ENCODE data around the gene KLHL29.
"Not testable (repeated sequence)": the region's sequence is repeated elsewhere in the genome, so short reads cannot be mapped to it uniquely, and the experiment has no call there.

The KLHL29 gene

DNA sequence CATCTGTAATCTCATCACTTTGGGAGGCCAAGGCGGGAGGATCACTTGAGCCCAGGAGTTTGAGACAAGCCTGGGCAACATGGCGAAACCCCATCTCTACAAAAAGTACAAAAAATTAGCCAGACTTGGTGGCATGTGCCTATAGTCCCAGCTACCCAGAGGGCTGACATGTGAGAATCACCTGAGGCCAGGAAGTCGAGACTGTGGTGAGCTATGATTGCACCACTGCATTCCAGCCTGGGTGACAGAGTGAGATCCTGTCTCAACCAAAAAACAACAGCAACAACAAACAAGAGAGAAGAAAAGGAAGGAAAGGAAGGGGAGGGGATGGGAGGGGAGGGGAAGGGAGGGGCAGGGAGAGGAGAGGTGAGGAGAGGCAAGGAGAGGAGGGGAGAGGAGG is 338.1 kb downstream of the KLHL29 start:
- H3K4me1 ChIP-seq (ENCODE audit: control insufficient read depth in 2 of 2, insufficient read depth in 1 of 2, low read depth in 1 of 2, low read length in 2 of 2); H3K4ac ChIP-seq (ENCODE audit: low read length); H2BK12ac ChIP-seq (ENCODE audit: low read length); H2BK5ac ChIP-seq (ENCODE audit: low read length); H2AK5ac ChIP-seq (ENCODE audit: low read depth, low read length); H3K23ac ChIP-seq (ENCODE audit: low read depth, low read length, poor library complexity); H3K27me3 ChIP-seq (ENCODE audit: control insufficient read depth in 3 of 3, insufficient read depth in 3 of 3, low read depth in 1 of 3, low read length in 3 of 3); H3K4me3 ChIP-seq (ENCODE audit: low read length in 2 of 2); H3K79me1 ChIP-seq (ENCODE audit: low read depth, low read length); H4K8ac ChIP-seq (ENCODE audit: low read depth, low read length); H2BK120ac ChIP-seq (ENCODE audit: low read depth, low read length); H3K18ac ChIP-seq (ENCODE audit: low read length); H3K27ac ChIP-seq (replicated peaks; ENCODE audit: low read length); H4K91ac ChIP-seq (ENCODE audit: low read depth, low read length, poor library complexity); H3K9ac ChIP-seq (ENCODE audit: low read depth, low read length, poor library complexity); DNase-seq (ENCODE audit: low spot score); H2BK15ac ChIP-seq (ENCODE audit: low read length); H3K4me2 ChIP-seq (ENCODE audit: insufficient read depth, low read length, poor library complexity, severe bottlenecking); H2AFZ ChIP-seq (ENCODE audit: low read length); H3K14ac ChIP-seq (ENCODE audit: low read length): not testable (repeated sequence)
- H3K36me3 ChIP-seq (replicated peaks in 1 of 2; ENCODE audit: control insufficient read depth in 2 of 2, insufficient read depth in 2 of 2, low read length in 2 of 2), result peaks cover 5 to 13% of the 10 kb centered on the region in 2 donors
- H3K9me3 ChIP-seq (replicated peaks in 1 of 2; ENCODE audit: control insufficient read depth in 2 of 2, insufficient read depth in 1 of 2, low read depth in 1 of 2, low read length in 2 of 2), result peaks cover 10 to 28% of the 10 kb centered on the region in 2 donors
- no CpG with 5 or more reads among the region's 3 CpGs for WGBS, 2 donors (ENCODE audit: extremely low coverage in 2 of 2, insufficient read length in 2 of 2, insufficient replicate concordance in 1 of 2)

DNA sequence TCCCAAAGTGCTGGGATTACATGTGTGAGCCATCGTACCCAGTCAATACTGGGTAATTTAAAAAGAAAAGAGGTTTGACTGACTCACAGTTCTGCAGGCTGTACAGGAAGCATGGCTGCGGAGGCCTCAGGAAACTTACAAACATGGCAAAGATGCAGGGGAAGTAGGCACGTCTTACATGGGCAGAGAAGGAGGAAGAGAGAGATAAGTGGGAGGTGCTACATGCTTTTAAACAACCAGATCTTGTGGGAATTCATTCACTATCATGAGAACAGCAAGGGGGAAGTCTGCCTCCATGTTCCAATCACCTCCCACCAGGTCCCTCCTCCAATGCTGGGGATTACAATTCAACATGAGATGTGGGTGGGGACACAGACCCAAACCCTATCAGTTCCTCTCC is 349.4 kb downstream of the KLHL29 start:
- no peak overlapping the region for H2BK15ac ChIP-seq (ENCODE audit: low read length)
- no peak overlapping the region for H4K8ac ChIP-seq (ENCODE audit: low read depth, low read length)
- no peaks in the 10 kb centered on the region for H3K4me1 ChIP-seq (ENCODE audit: control insufficient read depth in 2 of 2, insufficient read depth in 1 of 2, low read depth in 1 of 2, low read length in 2 of 2)
- no CpG with 5 or more reads among the region's 3 CpGs for WGBS, 2 donors (ENCODE audit: extremely low coverage in 2 of 2, insufficient read length in 2 of 2, insufficient replicate concordance in 1 of 2)
- H2AK5ac ChIP-seq (ENCODE audit: low read depth, low read length), result no peak overlapping the region
- H3K14ac ChIP-seq (ENCODE audit: low read length), result no peak overlapping the region
- H3K27me3 ChIP-seq (ENCODE audit: control insufficient read depth in 3 of 3, insufficient read depth in 3 of 3, low read depth in 1 of 3, low read length in 3 of 3), result no peaks in the 10 kb centered on the region
- no peak overlapping the region for H3K4ac ChIP-seq (ENCODE audit: low read length)
- H3K9me3 ChIP-seq (replicated peaks in 1 of 2; ENCODE audit: control insufficient read depth in 2 of 2, insufficient read depth in 1 of 2, low read depth in 1 of 2, low read length in 2 of 2), result peaks cover 0 to 5% of the 10 kb centered on the region in 2 donors
- no peak overlapping the region for H3K4me2 ChIP-seq (ENCODE audit: insufficient read depth, low read length, poor library complexity, severe bottlenecking)
- H2BK5ac ChIP-seq (ENCODE audit: low read length), result no peak overlapping the region
- H3K4me3 ChIP-seq (ENCODE audit: low read length in 2 of 2), result no peak overlapping the region
- no peak overlapping the region for H3K23ac ChIP-seq (ENCODE audit: low read depth, low read length, poor library complexity)
- H3K36me3 ChIP-seq (replicated peaks in 1 of 2; ENCODE audit: control insufficient read depth in 2 of 2, insufficient read depth in 2 of 2, low read length in 2 of 2), result peaks cover 3 to 21% of the 10 kb centered on the region in 2 donors
- H3K18ac ChIP-seq (ENCODE audit: low read length), result no peak overlapping the region
- no peak overlapping the region for H2BK12ac ChIP-seq (ENCODE audit: low read length)
- DNase-seq (ENCODE audit: low spot score), result no peak
- no peak overlapping the region for H3K27ac ChIP-seq (replicated peaks; ENCODE audit: low read length)
- H3K79me1 ChIP-seq (ENCODE audit: low read depth, low read length), result no peaks in the 10 kb centered on the region
- H3K9ac ChIP-seq (ENCODE audit: low read depth, low read length, poor library complexity), result no peak overlapping the region
- no peak overlapping the region for H2AFZ ChIP-seq (ENCODE audit: low read length)
- no peak overlapping the region for H4K91ac ChIP-seq (ENCODE audit: low read depth, low read length, poor library complexity)
- H2BK120ac ChIP-seq (ENCODE audit: low read depth, low read length), result no peak overlapping the region

DNA sequence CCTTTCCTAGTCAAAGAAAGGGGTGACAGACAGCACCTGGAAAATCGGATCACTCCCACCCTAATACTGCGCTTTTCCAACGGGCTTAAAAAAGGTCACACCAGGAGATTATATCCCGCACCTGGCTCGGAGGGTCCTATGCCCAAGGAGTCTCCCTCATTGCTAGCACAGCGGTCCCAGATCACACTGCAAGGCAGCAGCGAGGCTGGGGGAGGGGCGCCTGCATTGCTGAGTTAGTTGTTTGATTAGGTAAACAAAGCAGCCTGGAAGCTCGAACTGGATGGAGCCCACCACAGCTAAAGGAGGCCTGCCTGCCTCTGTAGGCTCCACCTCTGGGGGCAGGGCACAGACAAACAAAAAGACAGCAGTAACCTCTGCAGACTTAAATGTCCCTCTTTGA is 351.8 kb downstream of the KLHL29 start:
- not testable (repeated sequence) for H2BK5ac ChIP-seq (ENCODE audit: low read length); H3K4ac ChIP-seq (ENCODE audit: low read length); H3K79me1 ChIP-seq (ENCODE audit: low read depth, low read length); DNase-seq (ENCODE audit: low spot score); H4K8ac ChIP-seq (ENCODE audit: low read depth, low read length); H2AK5ac ChIP-seq (ENCODE audit: low read depth, low read length); H4K91ac ChIP-seq (ENCODE audit: low read depth, low read length, poor library complexity); H3K9me3 ChIP-seq (replicated peaks in 1 of 2; ENCODE audit: control insufficient read depth in 2 of 2, insufficient read depth in 1 of 2, low read depth in 1 of 2, low read length in 2 of 2); H3K4me3 ChIP-seq (ENCODE audit: low read length in 2 of 2); H3K18ac ChIP-seq (ENCODE audit: low read length); H3K23ac ChIP-seq (ENCODE audit: low read depth, low read length, poor library complexity); H2AFZ ChIP-seq (ENCODE audit: low read length); H2BK15ac ChIP-seq (ENCODE audit: low read length); H3K9ac ChIP-seq (ENCODE audit: low read depth, low read length, poor library complexity); H3K27me3 ChIP-seq (ENCODE audit: control insufficient read depth in 3 of 3, insufficient read depth in 3 of 3, low read depth in 1 of 3, low read length in 3 of 3); H2BK12ac ChIP-seq (ENCODE audit: low read length); H3K14ac ChIP-seq (ENCODE audit: low read length); H2BK120ac ChIP-seq (ENCODE audit: low read depth, low read length); H3K4me2 ChIP-seq (ENCODE audit: insufficient read depth, low read length, poor library complexity, severe bottlenecking); H3K27ac ChIP-seq (replicated peaks; ENCODE audit: low read length); H3K4me1 ChIP-seq (ENCODE audit: control insufficient read depth in 2 of 2, insufficient read depth in 1 of 2, low read depth in 1 of 2, low read length in 2 of 2)
- no CpG with 5 or more reads among the region's 9 CpGs for WGBS, 2 donors (ENCODE audit: extremely low coverage in 2 of 2, insufficient read length in 2 of 2, insufficient replicate concordance in 1 of 2)
- peaks cover 3 to 15% of the 10 kb centered on the region in 2 donors for H3K36me3 ChIP-seq (replicated peaks in 1 of 2; ENCODE audit: control insufficient read depth in 2 of 2, insufficient read depth in 2 of 2, low read length in 2 of 2)

DNA sequence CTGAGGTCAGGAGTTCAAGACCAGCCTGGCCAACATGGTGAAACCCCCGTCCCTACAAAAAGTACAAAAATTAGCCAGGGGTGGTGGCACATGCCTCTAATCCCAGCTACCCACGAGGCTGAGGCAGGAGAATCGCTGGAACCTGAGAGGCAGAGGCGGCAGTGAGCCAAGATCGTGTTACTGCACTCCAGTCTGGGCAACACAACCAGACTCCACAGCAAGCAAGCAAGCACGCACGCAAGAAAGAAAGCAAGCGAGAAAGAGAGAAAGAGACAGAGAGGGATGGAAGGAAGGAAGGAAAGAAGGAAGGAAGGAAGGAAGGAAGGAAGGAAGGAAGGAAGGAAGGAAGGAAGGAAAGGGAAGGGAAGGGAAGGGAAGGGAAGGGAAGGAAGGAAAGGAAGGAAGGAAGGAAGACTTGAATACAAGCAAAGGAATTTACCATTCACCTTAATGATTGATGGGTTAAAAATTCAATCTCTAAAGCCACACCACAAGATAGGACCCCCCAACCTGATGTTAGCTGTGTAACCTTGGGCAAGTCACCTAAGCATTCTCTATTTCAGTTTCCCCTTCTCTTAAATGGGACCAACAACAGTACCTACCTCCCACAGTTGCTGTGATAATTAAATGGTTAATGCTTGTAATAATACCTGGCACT is 360.2 kb downstream of the KLHL29 start:
- no peak overlapping the region for H2AFZ ChIP-seq (ENCODE audit: low read length)
- no peak overlapping the region for H2BK5ac ChIP-seq (ENCODE audit: low read length)
- H3K9me3 ChIP-seq (replicated peaks in 1 of 2; ENCODE audit: control insufficient read depth in 2 of 2, insufficient read depth in 1 of 2, low read depth in 1 of 2, low read length in 2 of 2), result peaks cover 0 to 2% of the 10 kb centered on the region in 2 donors
- no peaks in the 10 kb centered on the region for H3K4me1 ChIP-seq (ENCODE audit: control insufficient read depth in 2 of 2, insufficient read depth in 1 of 2, low read depth in 1 of 2, low read length in 2 of 2)
- H3K36me3 ChIP-seq (replicated peaks in 1 of 2; ENCODE audit: control insufficient read depth in 2 of 2, insufficient read depth in 2 of 2, low read length in 2 of 2), result peaks cover 0 to 7% of the 10 kb centered on the region in 2 donors
- H3K14ac ChIP-seq (ENCODE audit: low read length), result no peak overlapping the region
- no peak overlapping the region for H3K18ac ChIP-seq (ENCODE audit: low read length)
- H4K91ac ChIP-seq (ENCODE audit: low read depth, low read length, poor library complexity), result no peak overlapping the region
- H3K9ac ChIP-seq (ENCODE audit: low read depth, low read length, poor library complexity), result no peak overlapping the region
- no peak overlapping the region for H3K4ac ChIP-seq (ENCODE audit: low read length)
- no CpG with 5 or more reads among the region's 8 CpGs for WGBS, 2 donors (ENCODE audit: extremely low coverage in 2 of 2, insufficient read length in 2 of 2, insufficient replicate concordance in 1 of 2)
- no peak overlapping the region for H3K4me3 ChIP-seq (ENCODE audit: low read length in 2 of 2)
- no peak overlapping the region for H3K4me2 ChIP-seq (ENCODE audit: insufficient read depth, low read length, poor library complexity, severe bottlenecking)
- H2AK5ac ChIP-seq (ENCODE audit: low read depth, low read length), result no peak overlapping the region
- H4K8ac ChIP-seq (ENCODE audit: low read depth, low read length), result no peak overlapping the region
- DNase-seq (ENCODE audit: low spot score), result no peak
- H2BK15ac ChIP-seq (ENCODE audit: low read length), result no peak overlapping the region
- H2BK120ac ChIP-seq (ENCODE audit: low read depth, low read length), result no peak overlapping the region
- no peaks in the 10 kb centered on the region for H3K27me3 ChIP-seq (ENCODE audit: control insufficient read depth in 3 of 3, insufficient read depth in 3 of 3, low read depth in 1 of 3, low read length in 3 of 3)
- H3K27ac ChIP-seq (replicated peaks; ENCODE audit: low read length), result no peak overlapping the region
- no peak overlapping the region for H3K23ac ChIP-seq (ENCODE audit: low read depth, low read length, poor library complexity)
- no peaks in the 10 kb centered on the region for H3K79me1 ChIP-seq (ENCODE audit: low read depth, low read length)
- H2BK12ac ChIP-seq (ENCODE audit: low read length), result no peak overlapping the region
